Neural progenitor cell (in vitro differentiated cells): ENCODE results near the gene STARD10. TPM values are rescaled to one million over a fixed set of nuclear protein-coding genes. Genes with fewer than 3 reads are reported as not detected.

Experiments
- DNase-seq: peaks from one replicate; pipeline ENCODE4 v3.0.0-alpha.2; 2016; ENCODE audit warnings: low spot score
- H2AFZ ChIP-seq: fragments of 200-600 bp; sonication (generic); replicated peaks from 2 replicates; pipeline ENCODE4 v1.6.1; 2016; ENCODE audit warnings: antibody characterized with exemption
- H3F3A ChIP-seq: fragments of 200-600 bp; sonication (generic); 2 replicates; pipeline ENCODE4 v1.6.1; 2016; ENCODE audit warnings: antibody characterized with exemption, low read depth
- H3K27ac ChIP-seq: fragments of 200-600 bp; sonication (generic); 2 replicates; pipeline ENCODE4 v1.5.1; 2016; ENCODE audit warnings: mild to moderate bottlenecking
- H3K27me3 ChIP-seq: fragments of 200-600 bp; sonication (generic); 2 replicates; pipeline ENCODE4 v1.6.1; 2016; ENCODE audit warnings: mild to moderate bottlenecking, moderate library complexity
- H3K36me3 ChIP-seq: fragments of 200-600 bp; sonication (generic); 2 replicates; pipeline ENCODE4 v1.5.1; 2016
- H3K4me1 ChIP-seq: fragments of 200-600 bp; sonication (generic); 2 replicates; pipeline ENCODE4 v1.6.1; 2016; ENCODE audit warnings: mixed run types
- H3K4me2 ChIP-seq: fragments of 200-600 bp; sonication (generic); 2 replicates; pipeline ENCODE4 v1.6.1; 2016
- H3K4me3 ChIP-seq: fragments of 200-600 bp; sonication (generic); 2 replicates; pipeline ENCODE4 v1.5.1; 2016
- H3K79me2 ChIP-seq: fragments of 200-600 bp; sonication (generic); 2 replicates; pipeline ENCODE4 v1.6.1; 2016; ENCODE audit warnings: low read depth
- H3K9ac ChIP-seq: fragments of 200-600 bp; sonication (generic); 2 replicates; pipeline ENCODE4 v1.6.1; 2016
- H3K9me3 ChIP-seq: fragments of 200-600 bp; sonication (generic); 2 replicates; pipeline ENCODE4 v1.5.1; 2016; ENCODE audit warnings: low read depth
- H4K20me1 ChIP-seq: fragments of 200-600 bp; sonication (generic); 2 replicates; pipeline ENCODE4 v1.6.1; 2016; ENCODE audit warnings: low read depth
- H3K27ac Mint-ChIP-seq: 3 replicates; pipeline ENCODE4 v1.8.0; 2021; ENCODE audit warnings: mixed read lengths
- H3K27me3 Mint-ChIP-seq: 2 replicates; pipeline ENCODE4 v1.8.0; 2022; ENCODE audit warnings: low read depth, mild to moderate bottlenecking, inconsistent platforms, moderate library complexity, mixed read lengths; ENCODE audit not compliant: insufficient read depth
- H3K36me3 Mint-ChIP-seq: 3 replicates; pipeline ENCODE4 v1.8.0; 2021; ENCODE audit warnings: mixed read lengths
- H3K4me1 Mint-ChIP-seq: 3 replicates; pipeline ENCODE4 v1.8.0; 2021; ENCODE audit warnings: mixed read lengths
- H3K4me3 Mint-ChIP-seq: 3 replicates; pipeline ENCODE4 v1.8.0; 2021; ENCODE audit warnings: mild to moderate bottlenecking, moderate library complexity, mixed read lengths
- H3K9me3 Mint-ChIP-seq: 3 replicates; pipeline ENCODE4 v1.8.0; 2020; ENCODE audit warnings: mixed read lengths
- CTCF ChIP-seq: fragments of 200-600 bp; sonication (generic); IDR thresholded peaks from 2 replicates; pipeline ENCODE4 v1.5.1; 2017; ENCODE audit warnings: antibody characterized with exemption, mild to moderate bottlenecking
- EZH2 ChIP-seq: fragments of 200-600 bp; sonication (generic); IDR thresholded peaks from 2 replicates; pipeline ENCODE4 v1.6.1; 2017; ENCODE audit warnings: antibody characterized with exemption, mild to moderate bottlenecking, moderate library complexity
- EZH2phosphoT487 ChIP-seq: fragments of 200-600 bp; sonication (generic); IDR thresholded peaks from 2 replicates; pipeline ENCODE4 v1.6.1; 2017; ENCODE audit warnings: antibody characterized with exemption
- total RNA-seq: library from RNA; depleted of rRNA; stranded (reverse); fragments of >200 nt; gene quantifications from 2 replicates; pipeline ENCODE4 v1.2.3, GENCODE V29; 2015; ENCODE audit warnings: low replicate concordance

Gene STARD10
- total RNA-seq, 1 donor from 2014 or later, result 13.0 TPM

- Mint-ChIP-seq H3K27ac (peak overlapping the region; percentile 99), H3K36me3 (no peaks in the 10 kb centered on the region), H3K4me1 (peaks cover 73% of the 10 kb centered on the region), H3K27me3 (peaks cover 4% of the 10 kb centered on the region), H3K9me3 (no peaks in the 10 kb centered on the region), H3K4me3 (no peak overlapping the region)
- TF ChIP-seq EZH2 (no peak), CTCF (no peak), EZH2phosphoT487 (no peak)
- H3K27me3 ChIP-seq, result no peaks in the 10 kb centered on the region
- H3K36me3 ChIP-seq, result no peaks in the 10 kb centered on the region
- H3K79me2 ChIP-seq, result no peaks in the 10 kb centered on the region
- no peaks in the 10 kb centered on the region for H3K9me3 ChIP-seq
- H3F3A ChIP-seq, result no peaks in the 10 kb centered on the region
- H4K20me1 ChIP-seq, result peaks cover 12% of the 10 kb centered on the region
- no peak overlapping the region for H3K9ac ChIP-seq
- H3K4me2 ChIP-seq, result no peak overlapping the region
- no peak for DNase-seq
- no peak overlapping the region for H3K27ac ChIP-seq
- peaks cover 14% of the 10 kb centered on the region for H3K4me1 ChIP-seq
- no peak overlapping the region for H3K4me3 ChIP-seq
- H2AFZ ChIP-seq, result no peak overlapping the region
Observed at GRCh38 chr11:72716788-72717435, 76.9 kb downstream of the STARD10 start.

GRCh38 chr11:72716290-72716689 is 77.6 kb downstream of the STARD10 start:
- H3K4me3 Mint-ChIP-seq, result peak overlapping the region; percentile 78
- Histone ChIP-seq H3K27ac (no peak overlapping the region), H3K9ac (no peak overlapping the region)

GRCh38 chr11:72712841-72713240 is 81.0 kb downstream of the STARD10 start:
- TF ChIP-seq CTCF (no peak), EZH2 (no peak), EZH2phosphoT487 (no peak)
- H3K4me2 ChIP-seq, result peak overlapping the region; percentile 32
- H3K36me3 ChIP-seq, result no peaks in the 10 kb centered on the region
- H3K4me3 ChIP-seq, result no peak overlapping the region
- H3F3A ChIP-seq, result no peaks in the 10 kb centered on the region
- peaks cover 17% of the 10 kb centered on the region for H3K4me1 ChIP-seq
- H4K20me1 ChIP-seq, result peaks cover 11% of the 10 kb centered on the region
- H3K9ac ChIP-seq, result no peak overlapping the region
- Mint-ChIP-seq H3K36me3 (no peaks in the 10 kb centered on the region), H3K27ac (peak overlapping the region; percentile 42), H3K27me3 (peaks cover 7% of the 10 kb centered on the region), H3K4me1 (peaks cover 60% of the 10 kb centered on the region), H3K4me3 (no peak overlapping the region), H3K9me3 (no peaks in the 10 kb centered on the region)
- DNase-seq, result no peak
- H2AFZ ChIP-seq, result no peak overlapping the region
- no peaks in the 10 kb centered on the region for H3K27me3 ChIP-seq
- peak overlapping the region; percentile 13 for H3K27ac ChIP-seq
- no peaks in the 10 kb centered on the region for H3K79me2 ChIP-seq
- no peaks in the 10 kb centered on the region for H3K9me3 ChIP-seq

More at GRCh38 chr11:72716290-72716689, 77.6 kb downstream of the STARD10 start:
- Histone ChIP-seq H3K36me3 (no peaks in the 10 kb centered on the region), H3F3A (no peaks in the 10 kb centered on the region), H4K20me1 (peaks cover 16% of the 10 kb centered on the region), H3K9me3 (no peaks in the 10 kb centered on the region), H3K27me3 (no peaks in the 10 kb centered on the region), H3K79me2 (no peaks in the 10 kb centered on the region), H3K4me3 (no peak overlapping the region), H2AFZ (no peak overlapping the region), H3K4me1 (peaks cover 17% of the 10 kb centered on the region), H3K4me2 (no peak overlapping the region)
- Mint-ChIP-seq H3K9me3 (no peaks in the 10 kb centered on the region), H3K27ac (peak overlapping the region; percentile 99), H3K4me1 (peaks cover 71% of the 10 kb centered on the region), H3K27me3 (peaks cover 5% of the 10 kb centered on the region), H3K36me3 (no peaks in the 10 kb centered on the region)
- DNase-seq, result no peak
- TF ChIP-seq EZH2phosphoT487, result no peak
- TF ChIP-seq CTCF, result no peak
- TF ChIP-seq EZH2, result no peak
